ENCODE data around the gene ZNF473.

DNA sequence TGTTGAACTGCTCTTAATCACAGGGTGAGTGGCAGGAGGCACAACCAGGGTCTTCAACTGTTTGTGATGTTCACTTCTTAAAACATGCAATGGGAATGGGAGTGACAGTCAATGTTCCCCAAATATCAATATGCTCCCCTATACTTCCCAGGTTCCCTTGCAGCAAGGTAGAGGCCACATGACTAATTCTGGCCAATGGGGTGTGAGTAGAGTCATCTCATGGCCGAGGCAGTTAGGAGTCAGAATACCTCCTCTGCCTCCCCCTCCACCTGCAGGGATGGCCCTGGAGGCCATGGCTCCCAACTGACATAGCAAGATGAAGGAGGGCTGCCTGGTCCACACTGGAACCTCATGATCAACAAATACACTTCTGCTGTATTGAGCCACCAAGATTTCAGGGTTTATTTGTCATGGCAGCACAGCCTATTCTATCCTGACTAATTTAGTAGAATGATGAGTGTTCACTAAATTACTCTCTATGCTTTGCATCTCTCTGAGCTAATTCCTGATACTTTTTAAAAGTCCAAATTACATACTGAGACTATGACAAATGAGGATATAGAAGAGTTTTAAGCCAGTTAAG, 9.5 kb upstream of the ZNF473 start:
- TF ChIP-seq, protein P1, sequence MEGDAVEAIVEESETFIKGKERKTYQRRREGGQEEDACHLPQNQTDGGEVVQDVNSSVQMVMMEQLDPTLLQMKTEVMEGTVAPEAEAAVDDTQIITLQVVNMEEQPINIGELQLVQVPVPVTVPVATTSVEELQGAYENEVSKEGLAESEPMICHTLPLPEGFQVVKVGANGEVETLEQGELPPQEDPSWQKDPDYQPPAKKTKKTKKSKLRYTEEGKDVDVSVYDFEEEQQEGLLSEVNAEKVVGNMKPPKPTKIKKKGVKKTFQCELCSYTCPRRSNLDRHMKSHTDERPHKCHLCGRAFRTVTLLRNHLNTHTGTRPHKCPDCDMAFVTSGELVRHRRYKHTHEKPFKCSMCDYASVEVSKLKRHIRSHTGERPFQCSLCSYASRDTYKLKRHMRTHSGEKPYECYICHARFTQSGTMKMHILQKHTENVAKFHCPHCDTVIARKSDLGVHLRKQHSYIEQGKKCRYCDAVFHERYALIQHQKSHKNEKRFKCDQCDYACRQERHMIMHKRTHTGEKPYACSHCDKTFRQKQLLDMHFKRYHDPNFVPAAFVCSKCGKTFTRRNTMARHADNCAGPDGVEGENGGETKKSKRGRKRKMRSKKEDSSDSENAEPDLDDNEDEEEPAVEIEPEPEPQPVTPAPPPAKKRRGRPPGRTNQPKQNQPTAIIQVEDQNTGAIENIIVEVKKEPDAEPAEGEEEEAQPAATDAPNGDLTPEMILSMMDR (IDR thresholded peaks at IDR 0.05): no peak
- TF ChIP-seq POLR2A (IDR thresholded peaks at IDR 0.05): no peak

Measured in esophagus squamous epithelium (tissue), 4 donors.